ENCODE data around the gene COL1A1. TPM values are rescaled to one million over a fixed set of nuclear protein-coding genes. Genes with fewer than 3 reads are reported as not detected.

Gene COL1A1
- total RNA-seq, 2 donors from 2014 or later, result 11.2 to 62.3 TPM

DNA sequence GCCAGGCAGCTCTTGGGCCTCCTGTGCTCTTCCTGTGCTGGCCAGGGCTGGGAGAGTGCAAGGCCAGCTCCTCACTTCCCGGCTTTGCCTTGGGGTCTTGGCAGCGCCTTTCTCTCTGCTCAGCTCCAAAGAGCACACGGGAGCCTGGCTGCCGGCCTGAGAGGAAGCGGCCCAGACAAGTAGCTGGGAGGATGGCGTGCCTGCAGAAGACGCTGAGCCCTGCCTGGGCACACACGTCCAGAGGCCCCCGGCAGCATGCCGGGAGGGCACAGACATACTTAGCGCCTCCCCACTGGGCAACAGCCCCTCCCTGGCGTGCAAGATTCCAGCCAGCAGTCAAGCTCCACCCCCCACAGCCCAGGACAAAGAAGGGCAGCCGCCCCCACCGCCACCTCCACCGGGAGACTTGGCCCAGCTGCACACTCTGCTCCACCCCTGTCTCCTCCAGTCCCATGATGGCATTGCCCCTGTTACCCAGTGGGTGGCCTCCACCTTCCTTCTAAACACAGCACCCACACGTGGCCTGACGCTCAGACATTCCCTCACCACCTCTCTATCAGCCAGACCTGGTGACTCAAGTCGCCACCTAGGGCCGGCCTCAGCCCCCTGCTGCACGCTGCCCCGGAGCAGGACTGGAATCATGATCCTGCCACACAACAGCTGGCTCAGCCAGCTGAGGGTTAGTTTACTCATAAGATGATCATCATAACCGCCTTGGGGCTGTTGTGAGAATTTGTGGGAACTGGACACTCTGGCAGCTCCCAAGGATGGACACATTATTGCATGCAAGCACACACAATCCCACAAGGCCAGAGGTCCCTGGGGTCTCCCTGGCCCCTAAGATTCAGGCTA is 23.2 kb downstream of the COL1A1 start:
- Histone ChIP-seq H3K27ac (peak overlapping the region; percentile 21 to 69 (median 66)), H3K36me3 (replicated peaks in 1 of 2; ENCODE audit: insufficient read depth in 1 of 2, low read depth in 2 of 2) (no peaks in the 10 kb centered on the region), H3K9me3 (no peaks in the 10 kb centered on the region), H3K4me1 (peaks cover 26% of the 10 kb centered on the region), H3K27me3 (no peaks in the 10 kb centered on the region), H3K4me3 (no peak overlapping the region)
- TF ChIP-seq, protein P1, sequence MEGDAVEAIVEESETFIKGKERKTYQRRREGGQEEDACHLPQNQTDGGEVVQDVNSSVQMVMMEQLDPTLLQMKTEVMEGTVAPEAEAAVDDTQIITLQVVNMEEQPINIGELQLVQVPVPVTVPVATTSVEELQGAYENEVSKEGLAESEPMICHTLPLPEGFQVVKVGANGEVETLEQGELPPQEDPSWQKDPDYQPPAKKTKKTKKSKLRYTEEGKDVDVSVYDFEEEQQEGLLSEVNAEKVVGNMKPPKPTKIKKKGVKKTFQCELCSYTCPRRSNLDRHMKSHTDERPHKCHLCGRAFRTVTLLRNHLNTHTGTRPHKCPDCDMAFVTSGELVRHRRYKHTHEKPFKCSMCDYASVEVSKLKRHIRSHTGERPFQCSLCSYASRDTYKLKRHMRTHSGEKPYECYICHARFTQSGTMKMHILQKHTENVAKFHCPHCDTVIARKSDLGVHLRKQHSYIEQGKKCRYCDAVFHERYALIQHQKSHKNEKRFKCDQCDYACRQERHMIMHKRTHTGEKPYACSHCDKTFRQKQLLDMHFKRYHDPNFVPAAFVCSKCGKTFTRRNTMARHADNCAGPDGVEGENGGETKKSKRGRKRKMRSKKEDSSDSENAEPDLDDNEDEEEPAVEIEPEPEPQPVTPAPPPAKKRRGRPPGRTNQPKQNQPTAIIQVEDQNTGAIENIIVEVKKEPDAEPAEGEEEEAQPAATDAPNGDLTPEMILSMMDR (IDR thresholded peaks at IDR 0.05), result peak; percentile 25 to 73 (median 65)
- TF ChIP-seq POLR2A (IDR thresholded peaks at IDR 0.05), result peak; percentile 38 to 40 (median 38)
- ATAC-seq (peak; percentile 91), DNase-seq (peak; percentile 81 to 91 (median 88))
- intact Hi-C loops (cut with DNase I), result no loop called here
- WGBS, 2 donors, result 4 to 9% methylated on average over 8 to 22 of the region's 22 CpGs

GRCh38 chr17:50177476-50177875 is 24.0 kb downstream of the COL1A1 start:
- WGBS, 2 donors, result 93 to 97% methylated on average over 10 of the region's 10 CpGs
- TF ChIP-seq, protein P1 (IDR thresholded peaks at IDR 0.05), result no peak
- TF ChIP-seq POLR2A (IDR thresholded peaks at IDR 0.05), result no peak
- ATAC-seq (no peak), DNase-seq (no peak)
- Histone ChIP-seq H3K9me3 (no peaks in the 10 kb centered on the region), H3K4me1 (peaks cover 26% of the 10 kb centered on the region), H3K27me3 (no peaks in the 10 kb centered on the region), H3K4me3 (no peak overlapping the region), H3K27ac (peak overlapping the region; percentile 21 to 69 (median 66)), H3K36me3 (replicated peaks in 1 of 2; ENCODE audit: insufficient read depth in 1 of 2, low read depth in 2 of 2) (no peaks in the 10 kb centered on the region)
- intact Hi-C loops (cut with DNase I), result no loop called here

- intact Hi-C loops (cut with DNase I), result no loop called here
- Histone ChIP-seq H3K27ac (peak overlapping the region in 1 of 4 donors; percentile 69), H3K9me3 (no peaks in the 10 kb centered on the region), H3K36me3 (replicated peaks in 1 of 2; ENCODE audit: insufficient read depth in 1 of 2, low read depth in 2 of 2) (no peaks in the 10 kb centered on the region), H3K4me1 (peaks cover 26% of the 10 kb centered on the region), H3K4me3 (no peak overlapping the region), H3K27me3 (no peaks in the 10 kb centered on the region)
- no peak for TF ChIP-seq POLR2A (IDR thresholded peaks at IDR 0.05)
- TF ChIP-seq, protein P1 (IDR thresholded peaks at IDR 0.05), result no peak
- DNase-seq, result no peak
- no peak for ATAC-seq
- WGBS, 2 donors, result 91 to 93% methylated on average over 15 to 20 of the region's 20 CpGs
These were observed 24.7 kb downstream of the COL1A1 start for GRCh38 chr17:50176559-50177357.

DNA sequence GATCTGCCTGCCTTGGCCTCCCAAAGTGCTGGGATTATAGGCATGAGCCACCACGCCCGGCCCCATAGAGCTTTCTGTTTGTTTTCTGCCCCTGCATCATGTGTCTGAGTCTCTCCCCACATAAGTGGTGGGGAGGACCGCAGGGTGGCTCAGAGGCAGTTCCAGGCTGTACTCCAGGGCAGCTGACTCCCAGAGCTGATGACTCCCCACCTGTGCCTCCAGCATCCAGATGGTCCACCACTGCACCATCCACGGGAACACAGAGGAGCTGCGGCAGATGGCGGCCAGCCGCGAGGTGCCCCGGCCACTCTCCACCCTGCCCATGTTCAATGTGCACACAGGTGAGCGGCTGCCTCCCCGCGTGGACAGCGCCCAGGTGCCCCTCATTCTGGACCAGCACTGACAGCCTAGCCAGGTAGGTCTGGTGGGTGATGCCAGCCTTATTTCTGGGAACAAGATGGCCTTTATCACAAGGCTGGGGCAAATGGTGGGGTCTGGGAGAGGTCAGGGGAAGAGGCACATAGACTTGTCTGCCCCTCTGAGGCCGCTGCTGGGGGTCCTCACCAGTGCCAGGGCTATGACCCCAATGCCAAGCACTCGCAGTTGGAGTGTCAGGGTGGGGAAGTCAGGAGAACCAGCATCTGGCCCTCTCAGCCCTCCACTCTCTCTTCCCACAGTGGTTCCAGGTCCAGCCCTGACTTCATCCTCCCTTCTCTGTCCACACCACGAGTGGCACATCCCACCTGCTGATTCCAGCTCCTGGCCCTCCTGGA is 26.2 kb downstream of the COL1A1 start:
- WGBS, 2 donors, result 83 to 85% methylated on average over 6 to 15 of the region's 16 CpGs
- intact Hi-C loops (cut with DNase I), result no loop called here
- Histone ChIP-seq H3K9me3 (no peaks in the 10 kb centered on the region), H3K4me1 (peaks cover 26% of the 10 kb centered on the region), H3K4me3 (no peak overlapping the region), H3K36me3 (replicated peaks in 1 of 2; ENCODE audit: insufficient read depth in 1 of 2, low read depth in 2 of 2) (no peaks in the 10 kb centered on the region), H3K27ac (no peak overlapping the region), H3K27me3 (no peaks in the 10 kb centered on the region)
- DNase-seq, result no peak
- ATAC-seq, result no peak
- TF ChIP-seq, protein P1 (IDR thresholded peaks at IDR 0.05), result no peak
- no peak for TF ChIP-seq POLR2A (IDR thresholded peaks at IDR 0.05)

All from body of pancreas (tissue), 4 donors.